Measurements from ENCODE around the gene SSH2. TPM values are rescaled to one million over a fixed set of nuclear protein-coding genes. Genes with fewer than 3 reads are reported as not detected.
"Not testable (repeated sequence)": the region's sequence is repeated elsewhere in the genome, so short reads cannot be mapped to it uniquely, and the experiment has no call there.

Gene SSH2
- total RNA-seq, 1 experiment from 2014 or later, result 22.9 TPM

DNA sequence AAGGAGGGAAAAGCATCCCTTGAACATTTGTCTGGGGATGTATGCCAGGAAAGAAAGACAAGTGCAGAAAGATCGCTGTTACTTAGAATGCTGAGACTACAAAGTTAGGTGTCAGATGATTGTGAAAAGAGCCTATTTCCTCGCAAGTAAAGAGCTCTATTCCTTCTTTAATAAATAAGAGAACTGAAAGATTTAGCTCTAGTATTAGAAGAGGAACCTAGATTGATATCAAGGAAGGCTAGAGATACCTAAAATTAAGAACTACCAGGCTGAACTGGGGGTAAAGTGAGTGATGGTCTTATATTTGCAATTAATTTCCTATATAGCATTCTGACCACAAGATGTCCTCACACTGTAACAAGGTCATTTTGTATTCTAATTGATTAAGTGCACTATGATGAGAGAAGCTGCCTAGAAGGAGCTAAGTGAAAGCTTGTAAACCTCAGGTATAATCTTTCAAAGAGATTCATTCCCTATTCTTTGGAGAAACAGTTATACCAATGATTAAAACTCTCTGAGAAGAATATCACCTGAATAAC lies 62.3 kb downstream of the SSH2 start:
- Mint-ChIP-seq H3K36me3 (ENCODE audit: insufficient read depth, unreplicated experiment) (no peaks in the 10 kb centered on the region), H3K27me3 (ENCODE audit: unreplicated experiment) (no peaks in the 10 kb centered on the region), H3K27ac (ENCODE audit: unreplicated experiment) (no peak overlapping the region), H3K4me3 (ENCODE audit: low read depth, unreplicated experiment) (no peak overlapping the region), H3K9me3 (ENCODE audit: low read depth, unreplicated experiment) (no peaks in the 10 kb centered on the region), H3K4me1 (ENCODE audit: low read depth, unreplicated experiment) (no peaks in the 10 kb centered on the region)
- no peak for DNase-seq
- BruUV-seq (replicated peaks), result no TSS peak
- intact Hi-C loops (cut with micrococcal nuclease; ENCODE audit: unreplicated experiment), result loop anchor here (1.0 kb wide), 1 partner anchor 64 kb away; no protein-coding TSS in a partner anchor
- CTCF ChIA-PET, result interaction anchor here (0.6 to 2.6 kb wide), 13 partner anchors 13 to 228 kb away, joined by 3 to 26 read pairs (median 3); partner anchors contain the start of gene SSH2
- TF ChIP-seq, protein P1, sequence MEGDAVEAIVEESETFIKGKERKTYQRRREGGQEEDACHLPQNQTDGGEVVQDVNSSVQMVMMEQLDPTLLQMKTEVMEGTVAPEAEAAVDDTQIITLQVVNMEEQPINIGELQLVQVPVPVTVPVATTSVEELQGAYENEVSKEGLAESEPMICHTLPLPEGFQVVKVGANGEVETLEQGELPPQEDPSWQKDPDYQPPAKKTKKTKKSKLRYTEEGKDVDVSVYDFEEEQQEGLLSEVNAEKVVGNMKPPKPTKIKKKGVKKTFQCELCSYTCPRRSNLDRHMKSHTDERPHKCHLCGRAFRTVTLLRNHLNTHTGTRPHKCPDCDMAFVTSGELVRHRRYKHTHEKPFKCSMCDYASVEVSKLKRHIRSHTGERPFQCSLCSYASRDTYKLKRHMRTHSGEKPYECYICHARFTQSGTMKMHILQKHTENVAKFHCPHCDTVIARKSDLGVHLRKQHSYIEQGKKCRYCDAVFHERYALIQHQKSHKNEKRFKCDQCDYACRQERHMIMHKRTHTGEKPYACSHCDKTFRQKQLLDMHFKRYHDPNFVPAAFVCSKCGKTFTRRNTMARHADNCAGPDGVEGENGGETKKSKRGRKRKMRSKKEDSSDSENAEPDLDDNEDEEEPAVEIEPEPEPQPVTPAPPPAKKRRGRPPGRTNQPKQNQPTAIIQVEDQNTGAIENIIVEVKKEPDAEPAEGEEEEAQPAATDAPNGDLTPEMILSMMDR (IDR thresholded peaks at IDR 0.05; ENCODE audit: unreplicated experiment), result no peak

DNA sequence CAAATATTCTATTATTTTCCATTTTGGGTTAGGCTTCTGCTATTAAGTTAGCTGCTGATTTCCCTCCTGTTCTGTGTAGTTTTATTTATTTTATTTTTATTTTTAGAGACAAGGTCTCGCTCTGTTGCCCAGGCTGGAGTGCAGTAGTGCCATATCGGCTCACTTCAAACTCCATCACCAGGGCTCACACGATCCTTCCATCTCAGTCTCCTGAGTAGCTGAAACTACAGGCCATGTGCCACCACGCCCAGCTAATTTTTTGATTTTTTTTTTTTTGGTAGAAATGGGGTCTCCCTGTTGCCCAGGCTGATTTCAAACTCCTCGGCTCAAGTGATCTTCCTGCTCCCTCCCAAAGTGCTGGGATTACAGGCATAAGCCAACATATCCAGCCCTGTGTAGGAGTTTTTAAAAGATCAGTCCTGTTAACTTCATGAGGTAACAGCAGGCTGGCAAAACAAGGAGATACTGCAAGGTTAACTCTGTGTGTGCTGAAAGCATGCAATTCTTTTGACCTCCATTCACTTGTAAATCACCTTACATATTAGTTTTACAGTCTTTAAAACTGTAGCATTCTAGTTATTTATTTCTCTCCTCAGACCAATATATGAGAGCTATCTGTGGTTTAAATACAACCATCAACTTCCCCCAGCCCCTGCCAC lies 63.2 kb downstream of the SSH2 start:
- CTCF ChIA-PET, result interaction anchor here (1.2 to 2.6 kb wide), 3 partner anchors 13 to 155 kb away, joined by 3 to 26 read pairs (median 4); partner anchors contain the start of gene SSH2
- no TSS peak for BruUV-seq (replicated peaks)
- no peaks in the 10 kb centered on the region for H3K36me3 Mint-ChIP-seq (ENCODE audit: insufficient read depth, unreplicated experiment)
- intact Hi-C loops (cut with micrococcal nuclease; ENCODE audit: unreplicated experiment), result no loop called here
- DNase-seq, result no peak
- no peak overlapping the region for H3K27ac Mint-ChIP-seq (ENCODE audit: unreplicated experiment)
- H3K4me3 Mint-ChIP-seq (ENCODE audit: low read depth, unreplicated experiment), result no peak overlapping the region
- TF ChIP-seq, protein P1 (IDR thresholded peaks at IDR 0.05; ENCODE audit: unreplicated experiment), result no peak
- no peaks in the 10 kb centered on the region for H3K9me3 Mint-ChIP-seq (ENCODE audit: low read depth, unreplicated experiment)
- no peaks in the 10 kb centered on the region for H3K27me3 Mint-ChIP-seq (ENCODE audit: unreplicated experiment)
- H3K4me1 Mint-ChIP-seq (ENCODE audit: low read depth, unreplicated experiment), result no peaks in the 10 kb centered on the region

DNA sequence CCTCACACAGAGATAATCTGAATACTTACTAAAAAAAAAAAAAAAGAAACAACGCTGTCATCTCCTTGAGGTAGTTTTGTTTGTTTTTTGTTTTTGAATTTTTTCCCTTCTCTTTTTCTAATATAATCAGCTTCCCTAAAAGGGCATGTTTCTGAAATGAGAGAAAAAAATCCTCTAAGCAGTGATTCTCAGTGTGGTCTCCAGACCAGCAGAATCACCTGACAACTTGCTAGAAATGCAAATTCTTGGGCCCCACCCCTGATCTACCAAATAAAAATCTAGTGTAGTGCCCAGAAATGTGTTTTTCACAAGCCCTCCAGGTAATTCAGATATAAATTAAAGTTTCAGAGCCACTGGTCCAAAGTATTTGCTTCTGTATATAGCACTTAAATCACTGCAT lies 65.4 kb downstream of the SSH2 start:
- Mint-ChIP-seq H3K27me3 (ENCODE audit: unreplicated experiment) (no peaks in the 10 kb centered on the region), H3K27ac (ENCODE audit: unreplicated experiment) (no peak overlapping the region), H3K36me3 (ENCODE audit: insufficient read depth, unreplicated experiment) (no peaks in the 10 kb centered on the region), H3K9me3 (ENCODE audit: low read depth, unreplicated experiment) (no peaks in the 10 kb centered on the region), H3K4me3 (ENCODE audit: low read depth, unreplicated experiment) (no peak overlapping the region), H3K4me1 (ENCODE audit: low read depth, unreplicated experiment) (no peaks in the 10 kb centered on the region)
- CTCF ChIA-PET, result no interaction called here
- TF ChIP-seq, protein P1 (IDR thresholded peaks at IDR 0.05; ENCODE audit: unreplicated experiment), result no peak
- no TSS peak for BruUV-seq (replicated peaks)
- intact Hi-C loops (cut with micrococcal nuclease; ENCODE audit: unreplicated experiment), result no loop called here
- DNase-seq, result no peak

DNA sequence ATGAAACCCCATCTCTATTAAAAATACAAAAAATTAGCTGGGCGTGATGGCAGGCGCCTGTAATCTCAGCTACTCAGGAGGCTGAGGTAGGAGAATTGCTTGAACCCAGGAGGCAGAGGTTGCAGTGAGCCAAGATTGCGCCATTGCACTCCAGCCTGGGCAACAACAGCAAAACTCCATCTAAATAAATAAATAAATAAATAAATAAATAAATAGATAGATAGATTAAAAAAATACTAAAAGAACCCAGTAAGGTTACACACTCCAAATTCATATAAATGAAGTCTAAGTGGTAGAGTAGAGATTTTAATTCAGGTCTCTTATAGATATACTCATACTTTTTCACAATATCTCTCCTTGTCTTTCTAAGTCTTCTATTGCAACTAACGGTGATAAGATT lies 65.9 kb downstream of the SSH2 start:
- H3K27ac Mint-ChIP-seq (ENCODE audit: unreplicated experiment); H3K36me3 Mint-ChIP-seq (ENCODE audit: insufficient read depth, unreplicated experiment); H3K4me3 Mint-ChIP-seq (ENCODE audit: low read depth, unreplicated experiment); intact Hi-C loops (cut with micrococcal nuclease; ENCODE audit: unreplicated experiment); H3K9me3 Mint-ChIP-seq (ENCODE audit: low read depth, unreplicated experiment); H3K4me1 Mint-ChIP-seq (ENCODE audit: low read depth, unreplicated experiment); DNase-seq; BruUV-seq (replicated peaks); H3K27me3 Mint-ChIP-seq (ENCODE audit: unreplicated experiment); CTCF ChIA-PET: not testable (repeated sequence)

DNA sequence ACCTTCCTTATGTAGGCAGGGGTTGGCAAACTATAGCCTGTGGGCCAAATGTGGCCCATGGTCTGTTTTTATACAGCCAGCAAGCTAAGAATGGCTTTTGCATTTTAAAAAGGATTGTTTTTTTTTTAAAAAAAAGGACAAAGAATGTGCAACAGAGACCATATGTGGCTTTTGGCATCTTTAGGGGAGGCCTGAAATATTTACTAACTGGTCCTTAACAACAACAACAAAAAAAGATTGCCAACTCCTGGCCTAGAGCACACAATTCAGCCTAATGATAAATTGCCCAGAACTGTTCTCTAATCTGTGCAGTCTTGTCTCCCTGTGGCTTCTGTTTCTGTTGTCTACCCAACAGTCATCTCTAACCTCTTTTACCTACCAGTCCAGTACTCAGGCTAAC lies 67.1 kb downstream of the SSH2 start:
- H3K36me3 Mint-ChIP-seq (ENCODE audit: insufficient read depth, unreplicated experiment), result no peaks in the 10 kb centered on the region
- H3K9me3 Mint-ChIP-seq (ENCODE audit: low read depth, unreplicated experiment), result no peaks in the 10 kb centered on the region
- CTCF ChIA-PET, result interaction anchor here (0.6 kb wide), 1 partner anchor 101 kb away, joined by 3 read pairs; no protein-coding TSS in a partner anchor
- H3K27ac Mint-ChIP-seq (ENCODE audit: unreplicated experiment), result no peak overlapping the region
- no peak for DNase-seq
- H3K4me1 Mint-ChIP-seq (ENCODE audit: low read depth, unreplicated experiment), result no peaks in the 10 kb centered on the region
- no TSS peak for BruUV-seq (replicated peaks)
- intact Hi-C loops (cut with micrococcal nuclease; ENCODE audit: unreplicated experiment), result no loop called here
- TF ChIP-seq, protein P1 (IDR thresholded peaks at IDR 0.05; ENCODE audit: unreplicated experiment), result no peak
- H3K4me3 Mint-ChIP-seq (ENCODE audit: low read depth, unreplicated experiment), result no peak overlapping the region
- H3K27me3 Mint-ChIP-seq (ENCODE audit: unreplicated experiment), result no peaks in the 10 kb centered on the region

Data from Calu3 (cell line).